Uterus (tissue), 4 donors: ENCODE data around the gene KPNA1. TPM values are rescaled to one million over a fixed set of nuclear protein-coding genes. Genes with fewer than 3 reads are reported as not detected.
"Not testable (repeated sequence)": the region's sequence is repeated elsewhere in the genome, so short reads cannot be mapped to it uniquely, and the experiment has no call there.

Experiments
- DNase-seq, 2 donors: peaks; one replicate each; pipeline ENCODE4 v3.0.0-alpha.2; 2019 to 2020
- H3K27ac ChIP-seq, 2 donors: fragments of 200-600 bp; sonication (generic); 1 replicate in 1 of 2; 2 replicates in 1 of 2; pipeline ENCODE4 v1.5.1; 2016 to 2018
- H3K27me3 ChIP-seq, 2 donors: fragments of 200-600 bp; sonication (generic); one replicate each; pipeline ENCODE4 v1.5.1; 2018 to 2019; ENCODE audit warnings: control low read depth in 1 of 2
- H3K36me3 ChIP-seq, 2 donors: fragments of 200-600 bp; sonication (generic); one replicate each; pipeline ENCODE4 v1.5.1; 2019; ENCODE audit warnings: control low read depth in 1 of 2
- H3K4me1 ChIP-seq, 2 donors: fragments of 200-600 bp; sonication (generic); one replicate each; pipeline ENCODE4 v1.5.1; 2018 to 2019; ENCODE audit warnings: control low read depth in 1 of 2
- H3K4me3 ChIP-seq, 2 donors: fragments of 200-600 bp; sonication (generic); 1 replicate in 1 of 2; 2 replicates in 1 of 2; pipeline ENCODE4 v1.5.1; 2018 to 2019; ENCODE audit warnings: mild to moderate bottlenecking in 1 of 2
- H3K9me3 ChIP-seq, 2 donors: fragments of 200-600 bp; sonication (generic); one replicate each; pipeline ENCODE4 v1.5.1; 2019; ENCODE audit warnings: control low read depth in 1 of 2
- CTCF ChIP-seq, 4 experiments: fragments of 200-600 bp in 2 of 4; fragments of 450-650 bp in 2 of 4; sonication (generic) in 2 of 4; IDR thresholded peaks; one replicate each; pipeline ENCODE4 v1.5.1; 2016 to 2019; ENCODE audit warnings: antibody characterized with exemption in 4 of 4, mild to moderate bottlenecking in 2 of 4, moderate library complexity in 1 of 4
- POLR2A ChIP-seq, 2 donors: fragments of 450-650 bp; IDR thresholded peaks; one replicate each; pipeline ENCODE4 v1.6.1; 2016; ENCODE audit warnings: antibody characterized with exemption in 2 of 2, mild to moderate bottlenecking in 1 of 2, moderate library complexity in 1 of 2
- intact Hi-C: fragments of 100-400 bp; cut with DNase I; formaldehyde crosslinking; loops from one replicate; pipeline ENCODE4 v1.15.1; 2023; ENCODE audit warnings: low total_unique reads
- total RNA-seq, 4 donors: library from RNA; depleted of rRNA in 3 of 4; stranded (reverse); fragments of >200 nt in 3 of 4; gene quantifications; one replicate each; pipeline versions ENCODE4 v1.1.0 to v1.2.4, GENCODE V29; 2014 to 2023
- donor health status: DM: yes; HTN: yes; CAD: no.

Gene KPNA1
- total RNA-seq, 4 donors from 2014 or later = 37.4 to 88.3 (median 46.4) TPM

- Histone ChIP-seq H3K27me3 (no peaks in the 10 kb centered on the region), H3K27ac (peak overlapping the region; percentile 94 to 95), H3K9me3 (no peaks in the 10 kb centered on the region), H3K4me3 (peak overlapping the region; percentile 62 to 75), H3K36me3 (no peaks in the 10 kb centered on the region), H3K4me1 (peaks cover 0 to 5% of the 10 kb centered on the region in 2 donors)
- no peak for DNase-seq
- intact Hi-C loops = no loop called here
- TF ChIP-seq CTCF (IDR thresholded peaks at IDR 0.05) (no peak), POLR2A (IDR thresholded peaks at IDR 0.05) (no peak)
Observed at GRCh38 chr3:122515020-122515468, 305 bp upstream of the KPNA1 start.

- H3K9me3 ChIP-seq = no peaks in the 10 kb centered on the region
- H3K27me3 ChIP-seq = no peaks in the 10 kb centered on the region
- TF ChIP-seq POLR2A (IDR thresholded peaks at IDR 0.05) (no peak), CTCF (IDR thresholded peaks at IDR 0.05) (no peak)
- H3K4me3 ChIP-seq = peak overlapping the region; percentile 62 to 75
- peak overlapping the region; percentile 94 to 95 for H3K27ac ChIP-seq
- H3K36me3 ChIP-seq = no peaks in the 10 kb centered on the region
- DNase-seq = no peak
- H3K4me1 ChIP-seq = peaks cover 0 to 5% of the 10 kb centered on the region in 2 donors
- intact Hi-C loops = no loop called here
Observed at GRCh38 chr3:122513386-122514122, 1.2 kb downstream of the KPNA1 start.

- no peaks in the 10 kb centered on the region for H3K27me3 ChIP-seq
- no peak overlapping the region for H3K4me3 ChIP-seq
- no peaks in the 10 kb centered on the region for H3K9me3 ChIP-seq
- intact Hi-C loops = no loop called here
- no peak overlapping the region for H3K27ac ChIP-seq
- peaks cover 0 to 5% of the 10 kb centered on the region in 2 donors for H3K4me1 ChIP-seq
- no peaks in the 10 kb centered on the region for H3K36me3 ChIP-seq
- TF ChIP-seq POLR2A (IDR thresholded peaks at IDR 0.05) = no peak
- no peak for TF ChIP-seq CTCF (IDR thresholded peaks at IDR 0.05)
- no peak for DNase-seq
Observed at GRCh38 chr3:122512284-122512683, 2.5 kb downstream of the KPNA1 start.

- H3K27me3 ChIP-seq = no peaks in the 10 kb centered on the region
- TF ChIP-seq CTCF (IDR thresholded peaks at IDR 0.05) (no peak), POLR2A (IDR thresholded peaks at IDR 0.05) (no peak)
- no peak overlapping the region for H3K27ac ChIP-seq
Observed at GRCh38 chr3:122510878-122511535, 3.7 kb downstream of the KPNA1 start.

GRCh38 chr3:122508944-122509343, 5.8 kb downstream of the KPNA1 start:
- H3K4me3 ChIP-seq, intact Hi-C loops, H3K27ac ChIP-seq, H3K27me3 ChIP-seq, DNase-seq, H3K36me3 ChIP-seq, H3K9me3 ChIP-seq, H3K4me1 ChIP-seq: not testable (repeated sequence)

More at GRCh38 chr3:122510878-122511535, 3.7 kb downstream of the KPNA1 start:
- Histone ChIP-seq H3K4me1 (peaks cover 0 to 5% of the 10 kb centered on the region in 2 donors), H3K4me3 (no peak overlapping the region), H3K9me3 (no peaks in the 10 kb centered on the region), H3K36me3 (no peaks in the 10 kb centered on the region)
- intact Hi-C loops = no loop called here
- no peak for DNase-seq
